ENCODE results near the gene EMP2. TPM values are rescaled to one million over a fixed set of nuclear protein-coding genes. Genes with fewer than 3 reads are reported as not detected.
A peak's percentile ranks its signal among the peaks of the same experiment; 100 is the strongest.

The EMP2 gene
- total RNA-seq, 3 donors from 2014 or later: 46.9 to 69.2 (median 66.0) TPM

- no peak for DNase-seq (ENCODE audit: low spot score in 2 of 2)
- Histone ChIP-seq H3K36me3 (no peaks in the 10 kb centered on the region), H3K9me3 (no peaks in the 10 kb centered on the region), H3K4me3 (peak overlapping the region in 1 of 3 donors; percentile 45), H3K27ac (peak overlapping the region; percentile 70 to 90), H3K4me1 (peaks cover 10 to 11% of the 10 kb centered on the region in 2 donors), H3K27me3 (no peaks in the 10 kb centered on the region)
- intact Hi-C loops (cut with DNase I; ENCODE audit: low total_unique reads): no loop called here
- TF ChIP-seq POLR2A (IDR thresholded peaks at IDR 0.05) (no peak), POLR2AphosphoS5 (IDR thresholded peaks at IDR 0.05) (no peak), CTCF (IDR thresholded peaks at IDR 0.05) (no peak)
Observed at GRCh38 chr16:10617662-10618420, 37.4 kb upstream of the EMP2 start.

GRCh38 chr16:10616756-10617640, 36.6 kb upstream of the EMP2 start:
- TF ChIP-seq POLR2A (IDR thresholded peaks at IDR 0.05) (no peak), CTCF (IDR thresholded peaks at IDR 0.05) (peak in 1 of 3 donors; percentile 22), POLR2AphosphoS5 (IDR thresholded peaks at IDR 0.05) (peak in 1 of 3 donors; percentile 43)
- no peaks in the 10 kb centered on the region for H3K9me3 ChIP-seq
- peak overlapping the region in 1 of 3 donors; percentile 45 for H3K4me3 ChIP-seq
- no peaks in the 10 kb centered on the region for H3K36me3 ChIP-seq
- H3K4me1 ChIP-seq: peaks cover 10 to 11% of the 10 kb centered on the region in 2 donors
- no peaks in the 10 kb centered on the region for H3K27me3 ChIP-seq
- H3K27ac ChIP-seq: peak overlapping the region; percentile 70 to 90
- intact Hi-C loops (cut with DNase I; ENCODE audit: low total_unique reads): no loop called here
- peak; percentile 74 to 90 for DNase-seq (ENCODE audit: low spot score in 2 of 2)

- intact Hi-C loops (cut with DNase I; ENCODE audit: low total_unique reads): no loop called here
Observed at GRCh38 chr16:10616419-10616755, 36.0 kb upstream of the EMP2 start.

GRCh38 chr16:10614685-10615084, 34.3 kb upstream of the EMP2 start:
- H3K9me3 ChIP-seq: no peaks in the 10 kb centered on the region
- H3K27ac ChIP-seq: no peak overlapping the region
- no peak overlapping the region for H3K4me3 ChIP-seq
- no peaks in the 10 kb centered on the region for H3K36me3 ChIP-seq
- intact Hi-C loops (cut with DNase I; ENCODE audit: low total_unique reads): no loop called here
- TF ChIP-seq POLR2AphosphoS5 (IDR thresholded peaks at IDR 0.05) (no peak), CTCF (IDR thresholded peaks at IDR 0.05) (no peak), POLR2A (IDR thresholded peaks at IDR 0.05) (no peak)
- H3K4me1 ChIP-seq: peaks cover 10 to 11% of the 10 kb centered on the region in 2 donors
- H3K27me3 ChIP-seq: no peaks in the 10 kb centered on the region
- no peak for DNase-seq (ENCODE audit: low spot score in 2 of 2)

More at GRCh38 chr16:10616419-10616755, 36.0 kb upstream of the EMP2 start:
- Histone ChIP-seq H3K36me3 (no peaks in the 10 kb centered on the region), H3K4me1 (peaks cover 10 to 11% of the 10 kb centered on the region in 2 donors), H3K27me3 (no peaks in the 10 kb centered on the region), H3K9me3 (no peaks in the 10 kb centered on the region), H3K4me3 (peak overlapping the region in 1 of 3 donors; percentile 45), H3K27ac (peak overlapping the region; percentile 70 to 90)
- TF ChIP-seq CTCF (IDR thresholded peaks at IDR 0.05) (no peak), POLR2A (IDR thresholded peaks at IDR 0.05) (no peak), POLR2AphosphoS5 (IDR thresholded peaks at IDR 0.05) (no peak)
- DNase-seq (ENCODE audit: low spot score in 2 of 2): no peak
